Pulmonary artery endothelial cell (primary cell): Measurements from ENCODE around the gene SGF29. TPM values are rescaled to one million over a fixed set of nuclear protein-coding genes. Genes with fewer than 3 reads are reported as not detected.
"Not testable (repeated sequence)": the region's sequence is repeated elsewhere in the genome, so short reads cannot be mapped to it uniquely, and the experiment has no call there.

ENCODE experiments used
- DNase-seq: peaks from one replicate; pipeline ENCODE4 v3.0.0-alpha.2; 2011; ENCODE audit warnings: low read depth, low spot score
- total RNA-seq: library from RNA; depleted of rRNA; stranded (reverse); fragments of >200 nt; gene quantifications from 2 replicates; pipeline ENCODE4 v1.2.3, GENCODE V29; 2014

Gene SGF29
- total RNA-seq, 1 donor from 2014 or later: 8.3 TPM

- DNase-seq: no peak
Measured at GRCh38 chr16:28563218-28563617, 9.5 kb downstream of the SGF29 start.

DNA sequence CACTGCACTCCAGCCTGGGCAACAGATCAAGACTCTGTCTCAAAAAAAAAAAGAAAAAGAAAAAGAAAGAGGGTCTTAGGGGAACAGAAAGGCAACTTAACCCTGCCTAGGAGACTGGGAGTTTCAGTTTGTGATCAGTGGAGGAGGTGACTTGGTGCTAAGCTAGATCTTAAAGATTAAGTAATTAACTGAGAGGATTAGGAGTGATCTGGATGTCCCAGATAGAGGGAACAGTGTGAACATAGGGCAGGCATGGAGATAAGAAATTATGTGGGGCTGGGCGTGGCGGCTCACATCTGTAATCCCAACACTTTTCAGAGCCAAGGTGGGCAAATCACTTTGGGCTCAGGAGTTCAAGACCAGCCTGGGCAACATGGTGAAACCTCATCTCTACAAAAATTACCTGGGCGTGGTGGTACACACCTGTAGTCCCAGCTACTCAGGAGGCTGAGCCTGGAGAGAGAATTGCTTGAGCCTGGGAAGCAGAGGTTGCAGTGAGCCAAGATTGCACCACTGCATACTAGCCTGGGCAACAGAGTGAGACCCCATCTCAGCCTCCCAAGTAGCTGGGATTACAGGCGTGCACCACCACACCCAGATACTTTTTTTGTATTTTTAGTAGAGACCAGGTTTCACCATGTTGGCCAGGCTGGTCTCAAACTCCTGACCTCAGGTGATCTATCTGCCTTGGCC, 12.7 kb downstream of the SGF29 start:
- DNase-seq: not testable (repeated sequence)

DNA sequence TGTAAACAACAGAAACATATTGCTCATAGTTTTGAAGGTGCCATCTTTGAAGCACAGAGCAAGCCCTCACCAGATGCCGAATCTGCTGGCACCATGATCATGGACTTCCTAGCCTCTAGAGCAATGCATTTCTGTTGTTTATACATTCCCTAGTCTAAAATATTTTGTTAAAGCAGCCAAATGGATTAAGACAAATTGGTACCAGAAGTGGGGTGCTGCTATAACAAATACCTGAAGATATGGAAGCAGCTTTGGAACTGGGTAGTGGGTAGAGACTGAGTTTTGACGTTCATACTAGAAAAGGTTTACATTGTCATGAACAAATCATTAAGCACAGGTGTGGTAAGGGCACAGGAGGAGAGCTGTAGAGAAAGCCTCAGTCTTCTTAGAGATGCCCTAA, 13.6 kb downstream of the SGF29 start:
- no peak for DNase-seq

- DNase-seq: no peak
Measured at GRCh38 chr16:28569021-28569420, 15.3 kb downstream of the SGF29 start.

DNA sequence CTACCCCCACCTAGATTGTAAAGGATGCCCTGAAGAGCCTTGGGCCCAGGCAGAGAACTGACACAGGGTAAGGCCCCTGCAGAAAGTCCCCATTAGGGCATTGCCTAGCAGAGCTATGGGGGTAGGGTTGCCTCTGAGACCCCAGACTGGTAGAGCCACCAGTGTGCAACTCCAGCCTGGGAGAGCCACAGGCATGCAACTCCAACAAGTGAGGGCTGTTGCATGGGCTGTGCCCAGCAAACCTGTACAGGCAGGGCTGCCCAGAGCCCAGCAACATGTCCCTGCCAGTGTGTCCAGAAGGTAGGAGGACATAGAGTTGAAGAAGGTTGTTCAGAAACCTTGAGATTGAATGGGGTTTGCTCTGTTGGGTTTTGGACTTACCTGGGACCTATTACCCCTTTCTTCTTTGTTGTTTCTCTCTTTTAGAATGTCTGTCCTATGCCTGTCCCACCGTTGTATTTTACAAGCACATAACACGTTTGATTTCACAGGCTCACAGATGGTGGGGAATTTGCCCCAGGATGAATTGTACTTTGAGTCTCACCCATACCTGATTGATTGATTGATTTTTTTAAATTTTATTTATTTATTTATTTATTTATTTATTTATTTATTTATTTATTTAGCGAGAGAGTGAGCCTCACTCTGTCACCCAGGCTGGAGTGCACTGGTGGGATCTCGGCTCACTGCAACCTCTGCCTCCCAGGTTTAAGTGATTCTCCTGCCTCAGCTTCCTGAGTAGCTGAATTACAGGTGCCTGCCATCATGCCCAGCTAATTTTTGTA, 16.4 kb downstream of the SGF29 start:
- DNase-seq: no peak

DNA sequence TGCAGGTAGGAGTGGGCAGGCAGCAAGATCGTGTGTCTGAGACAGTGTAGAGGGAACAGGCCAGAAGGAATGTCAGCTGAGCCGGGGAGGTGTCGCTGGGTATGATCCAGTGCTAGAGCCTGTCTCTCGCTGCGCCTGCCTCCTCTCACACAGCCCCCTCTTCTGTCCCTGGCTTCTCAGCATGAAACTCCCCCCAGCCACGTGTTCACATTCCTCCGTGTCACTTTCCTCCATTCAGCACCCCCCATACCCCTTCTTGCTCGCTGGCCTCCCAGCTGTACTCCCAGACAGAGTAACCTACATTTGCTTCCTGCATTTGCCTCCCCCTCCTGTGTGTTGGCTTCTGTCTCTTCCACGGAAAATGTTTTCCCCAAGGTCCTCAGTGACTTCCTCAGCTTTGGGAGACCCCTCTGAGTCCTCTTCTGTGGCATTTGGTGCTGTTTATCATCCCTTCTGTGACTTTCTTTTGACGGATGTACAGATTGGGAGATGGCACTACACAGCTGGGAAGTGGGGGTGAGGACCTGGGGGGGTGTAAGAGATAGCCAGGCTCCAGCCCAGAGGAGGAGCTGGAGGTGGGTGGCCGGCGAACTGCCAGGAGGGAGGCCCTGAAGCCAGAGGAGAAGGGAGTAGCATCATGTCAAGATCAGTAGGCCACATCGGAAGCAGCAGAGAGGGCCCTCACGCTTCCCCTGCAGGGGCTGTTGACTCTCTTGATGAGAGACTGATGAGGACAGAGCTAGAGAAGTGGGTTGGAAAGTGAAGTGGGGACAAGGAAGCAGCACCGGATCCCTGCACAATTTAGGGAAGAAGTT, 19.2 kb downstream of the SGF29 start:
- no peak for DNase-seq

DNA sequence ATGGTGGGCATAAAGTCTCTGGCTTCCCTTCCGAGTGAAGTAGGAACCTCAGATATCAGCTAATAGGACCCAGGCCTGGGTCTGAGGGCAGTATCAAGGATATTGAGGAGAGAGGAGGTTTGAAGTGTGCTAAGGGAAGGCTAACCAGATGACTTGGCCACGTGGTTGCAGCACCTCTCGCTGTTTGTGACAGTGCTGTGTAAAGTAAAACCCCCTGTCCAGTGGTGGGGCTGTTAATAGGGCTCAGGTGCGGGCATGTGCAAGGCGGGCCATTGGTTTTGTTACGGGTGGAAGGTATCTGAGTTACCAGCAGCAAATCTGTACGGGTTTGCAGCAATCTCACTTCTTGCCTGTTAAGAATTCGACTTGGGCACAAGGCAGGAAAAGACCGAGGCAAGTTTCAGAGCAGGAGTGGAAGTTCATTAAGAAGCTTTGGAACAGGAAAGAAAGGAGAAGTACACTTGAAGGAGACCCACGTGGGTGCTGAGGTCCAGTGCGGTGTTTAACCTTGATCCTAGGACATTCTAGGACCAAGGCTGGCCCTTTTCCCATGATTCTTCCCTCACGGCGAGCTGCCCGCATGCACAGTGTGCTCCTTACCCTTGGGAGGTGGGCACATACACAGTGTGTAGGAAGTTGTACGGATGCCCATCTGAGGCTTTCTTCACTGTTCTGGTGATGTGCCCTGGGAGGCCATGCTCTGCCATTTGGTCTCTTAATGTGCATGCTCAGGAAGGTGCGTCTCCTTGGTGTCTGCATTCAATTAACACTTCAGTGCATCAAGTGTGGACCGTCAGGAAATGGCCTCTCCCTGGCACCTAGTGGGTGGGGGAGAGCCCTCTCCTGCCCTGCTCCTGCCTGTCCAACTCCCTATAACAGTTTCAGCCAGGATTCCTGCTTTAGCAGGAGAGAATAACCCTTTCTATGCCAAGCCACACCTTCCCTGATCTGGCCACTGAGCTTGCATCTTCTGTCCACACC, 20.3 kb downstream of the SGF29 start:
- no peak for DNase-seq

- no peak for DNase-seq
Measured at GRCh38 chr16:28574925-28575324, 21.2 kb downstream of the SGF29 start.

DNA sequence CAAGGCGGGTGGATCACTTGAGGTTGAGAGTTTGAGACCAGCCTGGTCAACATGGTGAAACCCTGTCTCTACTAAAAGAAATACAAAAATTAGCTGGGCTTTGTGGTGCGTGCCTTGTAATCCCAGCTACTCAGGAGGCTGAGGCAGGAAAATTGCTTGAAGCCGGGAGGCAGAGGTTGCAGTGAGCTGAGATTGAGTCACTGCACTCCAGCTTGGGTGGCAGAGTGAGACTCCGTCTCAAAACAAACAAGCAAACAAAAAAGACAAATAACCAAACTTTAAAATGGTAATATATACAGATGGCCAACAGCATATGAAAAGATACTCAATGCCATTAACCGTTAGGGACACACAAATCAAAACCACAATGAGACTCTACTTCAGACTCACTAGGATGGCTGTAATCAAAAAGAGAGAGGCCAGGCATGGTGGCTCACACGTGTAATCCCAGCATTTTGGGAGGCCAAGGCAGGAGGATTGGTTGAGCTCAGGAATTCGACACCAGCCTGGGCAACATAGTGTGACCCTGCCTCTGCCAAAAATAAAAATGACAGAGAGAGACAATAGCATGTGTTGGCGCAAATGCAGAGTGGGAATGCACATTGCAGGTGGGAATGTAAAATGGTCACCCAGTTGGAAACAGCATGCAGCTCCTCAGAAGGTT, 21.9 kb downstream of the SGF29 start:
- DNase-seq: no peak

DNA sequence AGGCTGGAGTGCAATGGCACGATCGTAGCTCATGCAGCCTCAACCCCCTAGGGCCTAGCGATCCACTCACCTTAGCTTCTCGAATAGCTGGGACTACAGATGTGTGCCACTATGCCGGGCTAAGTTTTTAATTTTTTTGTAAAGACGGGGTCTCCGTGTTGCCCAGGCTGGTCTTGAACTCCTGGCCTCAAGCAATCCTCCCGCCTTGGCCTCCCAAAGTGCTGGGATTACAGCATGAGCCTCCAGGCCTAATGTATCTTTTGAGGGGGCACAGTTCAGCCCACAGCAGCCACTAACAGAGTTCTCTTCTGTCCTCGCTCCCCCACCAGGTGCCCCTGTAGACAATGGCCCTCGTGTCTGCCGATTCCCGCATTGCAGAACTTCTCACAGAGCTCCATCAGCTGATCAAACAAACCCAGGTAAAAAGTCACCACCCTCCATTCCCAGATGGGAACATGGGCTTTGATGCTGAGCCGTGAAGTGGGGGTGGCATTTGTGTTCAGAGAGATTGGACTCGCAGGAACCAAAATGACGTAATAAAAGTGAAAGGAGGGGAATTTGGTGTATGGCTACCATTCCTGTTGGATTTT, 27.1 kb downstream of the SGF29 start:
- no peak for DNase-seq

DNA sequence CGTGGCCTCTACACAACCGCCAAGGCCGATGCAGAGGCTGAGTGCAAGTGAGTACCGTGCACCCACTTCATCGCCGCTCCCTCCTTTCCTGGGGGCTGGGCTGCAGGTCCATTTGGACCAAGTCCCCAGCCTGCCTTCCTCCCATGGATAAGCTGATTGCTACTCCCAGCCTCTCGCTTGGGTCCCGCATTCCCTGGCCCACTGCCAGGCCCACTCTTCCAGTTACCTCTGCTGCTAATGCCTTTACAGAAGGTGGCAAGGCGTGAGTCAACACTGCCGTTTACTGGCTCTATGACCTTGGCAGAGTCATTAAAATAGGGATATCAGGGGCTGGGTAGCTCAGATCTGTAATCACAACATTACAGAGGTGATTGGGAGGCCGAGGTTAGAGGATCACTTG, 32.0 kb downstream of the SGF29 start:
- no peak for DNase-seq

GRCh38 chr16:28586466-28586865, 32.7 kb downstream of the SGF29 start:
- no peak for DNase-seq

GRCh38 chr16:28587386-28587785, 33.7 kb downstream of the SGF29 start:
- DNase-seq: no peak

GRCh38 chr16:28589069-28589468, 35.3 kb downstream of the SGF29 start:
- no peak for DNase-seq

GRCh38 chr16:28589930-28590329, 36.2 kb downstream of the SGF29 start:
- no peak for DNase-seq

DNA sequence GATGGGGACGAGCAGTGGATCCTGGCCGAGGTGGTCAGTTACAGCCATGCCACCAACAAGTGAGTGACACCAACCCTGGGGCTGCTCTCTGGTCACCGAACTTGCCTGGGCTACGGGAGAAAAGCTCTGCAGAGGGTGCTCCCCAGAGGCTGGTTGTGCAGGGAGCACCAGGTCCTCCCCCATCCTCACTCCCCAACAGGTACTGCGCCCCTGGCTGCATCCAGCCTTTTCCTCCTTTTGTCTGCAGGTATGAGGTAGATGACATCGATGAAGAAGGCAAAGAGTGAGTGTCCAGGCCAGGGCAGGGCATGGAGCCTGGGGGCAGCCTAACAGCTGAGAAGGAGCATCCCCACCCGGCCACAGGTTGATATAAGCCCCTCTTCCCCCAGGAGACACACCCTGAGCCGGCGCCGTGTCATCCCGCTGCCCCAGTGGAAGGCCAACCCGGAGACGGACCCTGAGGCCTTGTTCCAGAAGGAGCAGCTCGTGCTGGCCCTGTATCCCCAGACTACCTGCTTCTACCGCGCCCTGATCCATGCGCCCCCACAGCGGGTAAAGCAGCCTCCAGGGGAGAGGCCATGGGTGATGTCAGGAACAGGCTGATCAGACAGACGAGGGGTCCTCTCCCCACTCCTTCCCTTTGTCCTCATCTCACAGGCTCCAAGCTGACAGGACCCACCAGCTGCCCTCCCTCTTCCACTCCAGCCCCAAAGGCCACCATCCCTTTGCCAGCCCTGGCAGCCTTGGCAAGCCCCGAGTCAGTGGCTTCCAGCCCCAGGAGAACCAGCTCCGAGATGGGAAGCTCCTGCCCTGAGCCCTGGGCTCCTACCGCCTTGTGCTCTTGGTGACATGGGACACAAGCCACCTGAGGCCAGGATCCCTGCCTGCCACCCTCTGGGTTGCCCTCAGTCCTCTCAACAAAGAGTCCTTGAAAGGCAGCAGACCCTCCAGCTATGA, 36.9 kb downstream of the SGF29 start:
- DNase-seq: no peak

DNA sequence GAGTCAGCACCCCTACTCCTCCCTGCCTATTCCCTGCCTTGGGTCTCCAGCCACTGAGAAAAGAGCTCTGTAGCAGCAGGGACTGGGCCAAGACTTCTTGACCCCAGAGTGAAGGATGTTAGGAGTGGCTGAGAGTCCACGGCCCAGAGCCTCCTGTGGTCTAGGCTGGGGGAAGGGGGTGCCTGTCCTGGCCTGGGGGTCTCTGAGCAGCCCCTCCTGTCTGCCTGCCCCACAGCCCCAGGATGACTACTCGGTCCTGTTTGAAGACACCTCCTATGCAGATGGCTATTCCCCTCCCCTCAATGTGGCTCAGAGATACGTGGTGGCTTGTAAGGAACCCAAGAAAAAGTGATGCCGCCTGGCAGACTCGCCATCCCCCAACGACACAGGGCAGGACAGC, 37.6 kb downstream of the SGF29 start:
- no peak for DNase-seq

DNA sequence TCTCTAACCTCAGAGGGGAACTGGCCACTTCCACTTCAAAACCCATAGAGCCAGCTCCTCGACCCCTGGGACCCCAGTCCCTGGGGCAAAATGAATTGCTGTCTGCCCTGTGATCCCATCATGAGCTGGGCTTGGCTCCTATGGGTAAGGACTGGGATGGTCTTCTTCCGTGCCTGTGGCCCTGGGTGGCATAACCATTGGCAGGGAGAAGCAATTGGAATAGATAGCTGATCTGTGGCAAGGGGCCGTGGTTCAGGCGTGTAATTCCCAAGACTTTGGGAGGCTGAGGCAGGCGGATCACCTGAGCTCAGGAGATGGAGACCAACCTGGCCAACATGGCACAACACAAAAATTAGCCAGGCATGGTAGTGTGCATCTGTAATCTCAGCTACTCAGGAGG, 38.8 kb downstream of the SGF29 start:
- no peak for DNase-seq

- DNase-seq: no peak
Measured at GRCh38 chr16:28592979-28593553, 39.3 kb downstream of the SGF29 start.
